H1 (cell line): ENCODE results near the gene SCNN1A. TPM values are rescaled to one million over a fixed set of nuclear protein-coding genes. Genes with fewer than 3 reads are reported as not detected.
A peak's percentile ranks its signal among the peaks of the same experiment; 100 is the strongest.

Experiments
- BACH1 ChIP-seq: IDR thresholded peaks from 2 replicates; pipeline ENCODE4 v1.6.1; 2012; ENCODE audit warnings: low read length, improper control_type of control experiment
- BCL11A ChIP-seq, 2 experiments: IDR thresholded peaks; one replicate each; pipeline ENCODE4 v1.6.1; 2011; ENCODE audit warnings: low read depth in 2 of 2, low read length in 2 of 2, mild to moderate bottlenecking in 2 of 2
- CHD1 ChIP-seq: IDR thresholded peaks from 2 replicates; pipeline ENCODE4 v1.6.1; 2012; ENCODE audit warnings: low read depth, low read length, improper control_type of control experiment
- EP300 ChIP-seq, 2 experiments: IDR thresholded peaks; 1 replicate in 1 of 2; 2 replicates in 1 of 2; pipeline ENCODE4 v1.6.1; 2011 to 2012; ENCODE audit warnings: low read depth in 2 of 2, low read length in 2 of 2, mild to moderate bottlenecking in 2 of 2, borderline replicate concordance in 1 of 2, inconsistent platforms in 1 of 2, moderate library complexity in 1 of 2
- KDM1A ChIP-seq: fragments of 200-600, 300-600 bp; sonication (generic); IDR thresholded peaks from 2 replicates; pipeline ENCODE4 v1.7.1; 2016; ENCODE audit warnings: mild to moderate bottlenecking, low read length, borderline replicate concordance
- KDM5A ChIP-seq: fragments of 200-600 bp; IDR thresholded peaks from 2 replicates; pipeline ENCODE4 v1.7.1; 2012; ENCODE audit warnings: mild to moderate bottlenecking, low read length, inconsistent platforms, mixed read lengths
- POU5F1 ChIP-seq: IDR thresholded peaks from 2 replicates; pipeline ENCODE4 v1.6.1; 2011; ENCODE audit warnings: low read depth, mild to moderate bottlenecking, low read length, moderate library complexity
- RAD21 ChIP-seq, 2 experiments: IDR thresholded peaks in 1 of 2; conservative IDR thresholded peaks in 1 of 2; 2 replicates each; pipeline ENCODE4 v1.6.1; 2011; ENCODE audit warnings: low read depth in 2 of 2, low read length in 2 of 2, improper control_type of control experiment in 1 of 2, inconsistent platforms in 1 of 2, mild to moderate bottlenecking in 1 of 2, moderate library complexity in 1 of 2
- RXRA ChIP-seq: IDR thresholded peaks from 2 replicates; pipeline ENCODE4 v1.6.1; 2011; ENCODE audit warnings: low read depth, mild to moderate bottlenecking, low read length, moderate library complexity; ENCODE audit not compliant: insufficient read depth
- SP2 ChIP-seq: IDR thresholded peaks from 2 replicates; pipeline ENCODE4 v1.6.1; 2012; ENCODE audit warnings: mild to moderate bottlenecking, low read length, inconsistent platforms
- SUZ12 ChIP-seq: fragments of 200-600 bp; sonication (generic); IDR thresholded peaks from 2 replicates; pipeline ENCODE4 v1.6.1; 2012; ENCODE audit warnings: mild to moderate bottlenecking, inconsistent platforms, low read length, moderate library complexity, mixed read lengths
- TCF12 ChIP-seq: IDR thresholded peaks from 2 replicates; pipeline ENCODE4 v1.6.1; 2011; ENCODE audit warnings: low read depth, mild to moderate bottlenecking, low read length
- polyA plus RNA-seq, 7 experiments: library from polyadenylated mRNA; depleted of rRNA in 3 of 7; stranded (reverse) in 5 of 7; unstranded in 2 of 7; fragments of >200 nt in 5 of 7; fragments of 200-250 nt in 2 of 7; gene quantifications; 1 replicate in 5 of 7; 2 replicates in 1 of 7; 4 replicates in 1 of 7; pipeline versions ENCODE4 v1.2.1 to v1.2.3, GENCODE V29; 2011 to 2013; ENCODE audit warnings: missing spikeins in 2 of 7, mixed read lengths in 2 of 7
- total RNA-seq: library from RNA; stranded (reverse); fragmentation: NEBNext Ultra II Directional; extraction: Animal tissue kit (Norgen Biotek cat#: 25700); gene quantifications from 2 replicates; pipeline ENCODE4 v1.2.1, GENCODE V29; 2021
- TF ChIP-seq, protein P1 (sequence below): IDR thresholded peaks from 2 replicates; pipeline ENCODE4 v1.6.1; 2012; ENCODE audit warnings: low read length, inconsistent platforms
- TF ChIP-seq, protein P2 (sequence below), 3 experiments: IDR thresholded peaks; 1 replicate in 2 of 3; 2 replicates in 1 of 3; pipeline versions ENCODE4 v1.5.1 to v1.6.1; 2011; ENCODE audit warnings: low read length in 3 of 3, mild to moderate bottlenecking in 3 of 3, inconsistent platforms in 2 of 3, low read depth in 1 of 3, moderate library complexity in 1 of 3; ENCODE audit not compliant: insufficient read depth in 1 of 3; ENCODE audit errors: control extremely low read depth in 1 of 3
- TF ChIP-seq, protein P3 (sequence below): IDR thresholded peaks from 2 replicates; pipeline ENCODE4 v1.6.1; 2012; ENCODE audit warnings: inconsistent platforms
- TF ChIP-seq, protein P4 (sequence below): IDR thresholded peaks from 2 replicates; pipeline ENCODE4 v1.6.1; 2011; ENCODE audit warnings: low read length, improper control_type of control experiment

Gene SCNN1A
- total and polyA plus RNA-seq, 2 of the 8 experiments (the other 6 are each of a cell fraction or from before 2014, with no cell fraction given) = 85.5 to 156 TPM

DNA sequence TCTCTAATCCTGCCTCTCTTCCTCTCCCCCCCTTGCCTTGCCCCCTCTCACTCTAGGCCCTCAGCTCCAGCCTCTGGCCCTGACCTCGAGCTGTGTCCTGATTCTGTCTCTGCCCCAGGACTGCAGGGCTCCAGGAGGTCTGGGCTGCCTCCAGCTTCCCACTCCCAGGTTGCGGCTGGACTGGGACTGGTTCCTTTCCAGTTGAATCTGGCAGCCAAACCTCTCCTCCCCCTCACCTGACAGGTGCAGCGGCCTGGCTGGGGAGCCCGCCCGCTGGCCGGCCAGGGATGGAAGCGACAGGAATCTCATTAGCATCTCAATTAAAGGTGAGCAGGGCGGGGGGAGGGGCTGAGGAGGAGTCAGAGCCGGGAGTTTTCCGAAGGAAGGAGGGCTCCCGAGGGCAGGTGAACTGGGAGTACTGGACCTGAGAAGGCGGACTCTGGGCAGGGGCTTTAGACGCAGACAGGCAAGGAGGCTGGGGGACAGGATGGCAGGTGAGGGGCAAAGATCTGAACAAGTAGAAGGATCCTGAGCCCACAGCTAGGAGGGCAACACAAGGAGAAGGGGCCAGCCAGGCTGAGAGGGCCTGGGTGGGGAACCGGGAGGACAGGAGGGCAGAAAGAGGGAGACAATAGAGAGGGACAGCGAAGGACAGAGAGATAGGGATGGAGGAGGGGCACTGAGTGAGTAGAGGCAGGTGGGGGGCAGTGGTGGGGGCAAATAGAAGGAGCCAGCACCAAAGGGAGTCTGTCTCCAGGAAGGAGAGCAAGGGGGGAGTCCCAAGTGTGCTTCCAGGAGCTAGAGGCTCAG, at the start of gene SCNN1A (continued):
- TF ChIP-seq, protein P1, sequence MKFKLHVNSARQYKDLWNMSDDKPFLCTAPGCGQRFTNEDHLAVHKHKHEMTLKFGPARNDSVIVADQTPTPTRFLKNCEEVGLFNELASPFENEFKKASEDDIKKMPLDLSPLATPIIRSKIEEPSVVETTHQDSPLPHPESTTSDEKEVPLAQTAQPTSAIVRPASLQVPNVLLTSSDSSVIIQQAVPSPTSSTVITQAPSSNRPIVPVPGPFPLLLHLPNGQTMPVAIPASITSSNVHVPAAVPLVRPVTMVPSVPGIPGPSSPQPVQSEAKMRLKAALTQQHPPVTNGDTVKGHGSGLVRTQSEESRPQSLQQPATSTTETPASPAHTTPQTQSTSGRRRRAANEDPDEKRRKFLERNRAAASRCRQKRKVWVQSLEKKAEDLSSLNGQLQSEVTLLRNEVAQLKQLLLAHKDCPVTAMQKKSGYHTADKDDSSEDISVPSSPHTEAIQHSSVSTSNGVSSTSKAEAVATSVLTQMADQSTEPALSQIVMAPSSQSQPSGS = no peak; the same call in 1 of the 2 replicates
- TF ChIP-seq, protein P2, sequence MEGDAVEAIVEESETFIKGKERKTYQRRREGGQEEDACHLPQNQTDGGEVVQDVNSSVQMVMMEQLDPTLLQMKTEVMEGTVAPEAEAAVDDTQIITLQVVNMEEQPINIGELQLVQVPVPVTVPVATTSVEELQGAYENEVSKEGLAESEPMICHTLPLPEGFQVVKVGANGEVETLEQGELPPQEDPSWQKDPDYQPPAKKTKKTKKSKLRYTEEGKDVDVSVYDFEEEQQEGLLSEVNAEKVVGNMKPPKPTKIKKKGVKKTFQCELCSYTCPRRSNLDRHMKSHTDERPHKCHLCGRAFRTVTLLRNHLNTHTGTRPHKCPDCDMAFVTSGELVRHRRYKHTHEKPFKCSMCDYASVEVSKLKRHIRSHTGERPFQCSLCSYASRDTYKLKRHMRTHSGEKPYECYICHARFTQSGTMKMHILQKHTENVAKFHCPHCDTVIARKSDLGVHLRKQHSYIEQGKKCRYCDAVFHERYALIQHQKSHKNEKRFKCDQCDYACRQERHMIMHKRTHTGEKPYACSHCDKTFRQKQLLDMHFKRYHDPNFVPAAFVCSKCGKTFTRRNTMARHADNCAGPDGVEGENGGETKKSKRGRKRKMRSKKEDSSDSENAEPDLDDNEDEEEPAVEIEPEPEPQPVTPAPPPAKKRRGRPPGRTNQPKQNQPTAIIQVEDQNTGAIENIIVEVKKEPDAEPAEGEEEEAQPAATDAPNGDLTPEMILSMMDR (IDR thresholded peaks at IDR 0.05; ENCODE audit: control extremely low read depth in 1 of 3, insufficient read depth in 1 of 3, low read depth in 1 of 3, low read length in 3 of 3) = no peak
- no peak for TF ChIP-seq KDM5A
- peak in 1 of 2 experiments; percentile 95; a peak in 2 of 3 replicates for TF ChIP-seq EP300 (IDR thresholded peaks at IDR 0.05; ENCODE audit: borderline replicate concordance in 1 of 2, low read depth in 2 of 2, low read length in 2 of 2)
- TF ChIP-seq POU5F1 = peak; percentile 75; the same call in 1 of the 2 replicates
- TF ChIP-seq BCL11A (IDR thresholded peaks at IDR 0.05; ENCODE audit: low read depth in 2 of 2, low read length in 2 of 2) = peak in 1 of 2 experiments; percentile 15
- no peak for TF ChIP-seq SUZ12
- TF ChIP-seq RAD21 (IDR thresholded peaks at IDR 0.05 in 1 of 2, conservative IDR thresholded peaks at IDR 0.05 in 1 of 2; ENCODE audit: low read depth in 2 of 2, low read length in 2 of 2) = peak in 1 of 2 experiments; percentile 6; a peak in 2 of 4 replicates
- peak; percentile 65; the same call in 1 of the 2 replicates for TF ChIP-seq RXRA
- TF ChIP-seq, protein P3, sequence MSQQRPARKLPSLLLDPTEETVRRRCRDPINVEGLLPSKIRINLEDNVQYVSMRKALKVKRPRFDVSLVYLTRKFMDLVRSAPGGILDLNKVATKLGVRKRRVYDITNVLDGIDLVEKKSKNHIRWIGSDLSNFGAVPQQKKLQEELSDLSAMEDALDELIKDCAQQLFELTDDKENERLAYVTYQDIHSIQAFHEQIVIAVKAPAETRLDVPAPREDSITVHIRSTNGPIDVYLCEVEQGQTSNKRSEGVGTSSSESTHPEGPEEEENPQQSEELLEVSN = peak; percentile 69
- no peak for TF ChIP-seq SP2
- TF ChIP-seq, protein P4, sequence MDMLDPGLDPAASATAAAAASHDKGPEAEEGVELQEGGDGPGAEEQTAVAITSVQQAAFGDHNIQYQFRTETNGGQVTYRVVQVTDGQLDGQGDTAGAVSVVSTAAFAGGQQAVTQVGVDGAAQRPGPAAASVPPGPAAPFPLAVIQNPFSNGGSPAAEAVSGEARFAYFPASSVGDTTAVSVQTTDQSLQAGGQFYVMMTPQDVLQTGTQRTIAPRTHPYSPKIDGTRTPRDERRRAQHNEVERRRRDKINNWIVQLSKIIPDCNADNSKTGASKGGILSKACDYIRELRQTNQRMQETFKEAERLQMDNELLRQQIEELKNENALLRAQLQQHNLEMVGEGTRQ = no peak
- TF ChIP-seq CHD1 = no peak
- TF ChIP-seq BACH1 = no peak
- no peak for TF ChIP-seq KDM1A
- peak; percentile 98 for TF ChIP-seq TCF12
